Head of caudate nucleus (tissue), 42 donors: Measurements from ENCODE around the gene TMC6.

Experiments used
- DNase-seq, 42 donors: peaks; one replicate each; pipeline versions ENCODE4 v3.0.0 to v3.0.0-alpha.2; 2020 to 2021; ENCODE audit warnings: mixed read lengths in 7 of 42
- intact Hi-C: fragments of 100-400 bp; cut with DNase I; formaldehyde crosslinking; loops from one replicate; pipeline ENCODE4 v1.15.0; 2022

The TMC6 gene

DNA sequence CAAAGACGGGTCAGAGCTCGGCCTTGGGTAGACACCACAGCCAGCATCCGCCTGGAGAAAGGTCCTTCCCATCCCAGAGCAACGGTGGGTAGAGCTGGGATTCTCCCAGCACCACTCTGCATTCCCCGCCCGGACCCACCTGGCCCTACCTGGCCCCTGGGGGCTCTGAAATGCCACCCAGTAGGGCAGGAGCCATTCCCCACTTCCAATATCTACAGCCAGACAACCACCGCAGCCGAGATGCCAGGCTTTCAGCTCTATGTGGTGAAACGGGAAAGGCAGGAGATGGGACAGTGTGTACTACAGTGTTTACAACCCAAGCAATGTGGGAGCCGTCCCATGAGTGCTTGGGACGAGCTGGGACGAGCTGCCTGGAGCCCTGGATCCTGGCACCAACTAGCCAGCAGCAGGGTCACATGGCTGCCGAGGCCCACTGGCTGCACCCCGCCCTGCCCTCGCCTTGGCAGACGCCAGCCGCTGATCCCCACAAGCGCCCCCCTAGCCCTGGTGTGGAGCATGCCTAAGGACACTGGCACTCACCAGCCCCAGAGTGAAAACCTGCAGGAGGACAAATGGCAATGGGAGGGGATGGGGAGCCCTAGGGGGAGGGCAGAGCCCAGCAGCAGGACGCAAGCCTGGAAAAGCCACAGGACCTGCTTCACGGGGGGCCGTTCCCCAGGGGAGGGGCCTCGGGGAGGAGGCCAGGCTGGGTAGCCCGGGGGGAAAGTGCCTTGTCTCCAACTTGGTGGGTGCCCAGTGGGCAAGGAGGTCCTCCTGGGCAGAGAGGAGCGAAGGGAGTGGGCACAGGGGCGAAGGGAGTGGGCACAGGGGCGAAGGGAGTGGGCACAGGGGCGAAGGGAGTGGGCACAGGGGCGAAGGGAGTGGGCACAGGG lies 13.5 kb downstream of the TMC6 start:
- intact Hi-C loops: loop anchor here (1.0 to 5.0 kb wide), 3 partner anchors 13 to 122 kb away; partner anchors contain the start of gene TMC6
- DNase-seq: peak; percentile 85 to 98 (median 94)

GRCh38 chr17:78113804-78114785 lies 14.5 kb downstream of the TMC6 start:
- intact Hi-C loops: loop anchor here (5.0 kb wide), 2 partner anchors 63 to 123 kb away; no protein-coding TSS in a partner anchor
- DNase-seq: peak in 3 of 42 donors; percentile 14 to 57 (median 24)

DNA sequence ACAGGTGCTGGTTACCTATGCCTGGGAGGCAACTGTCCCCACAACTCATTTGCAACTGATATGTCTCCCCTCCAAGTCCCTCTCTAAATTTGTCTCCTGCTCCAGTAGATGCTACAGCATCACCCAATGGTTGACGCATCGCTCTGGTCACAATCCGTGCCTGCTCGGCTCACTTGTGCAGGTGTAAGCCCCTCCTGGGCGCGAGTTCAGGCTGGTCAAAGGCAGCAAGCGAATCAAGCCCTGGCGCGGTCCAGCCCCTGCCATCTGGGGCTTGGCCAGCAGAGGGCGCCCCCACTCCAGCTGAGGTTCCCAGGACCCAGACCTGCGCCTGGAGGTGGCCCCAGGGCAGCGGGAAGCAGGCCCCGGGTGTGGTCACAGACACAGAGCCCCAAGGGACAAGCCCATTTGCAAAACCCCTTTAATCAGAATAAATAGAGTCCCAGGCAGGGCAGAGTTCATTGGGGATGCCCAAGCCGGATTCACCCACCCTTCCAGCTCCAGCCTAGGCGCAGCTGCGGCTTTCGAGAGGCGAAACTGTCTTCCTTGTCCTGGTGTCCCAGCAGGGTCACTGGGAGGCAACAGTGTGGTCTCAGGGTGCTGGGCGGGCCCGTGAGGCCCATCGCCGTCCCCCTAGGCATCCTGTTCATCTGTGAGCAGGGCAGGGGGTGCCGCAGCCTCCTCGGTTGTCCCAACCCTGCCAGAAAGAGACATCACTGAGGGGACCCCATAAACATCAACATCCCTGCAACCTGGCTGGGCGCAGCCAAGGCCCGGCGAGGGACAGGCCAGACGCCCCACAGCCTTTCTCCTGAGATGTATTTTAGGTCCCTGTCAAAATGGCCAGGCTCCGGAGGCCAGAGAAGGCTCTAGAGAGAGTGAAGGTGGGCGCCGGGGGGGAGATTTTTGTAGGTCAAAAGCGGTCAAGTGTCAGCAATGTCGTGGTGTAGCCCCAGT lies 15.8 kb downstream of the TMC6 start:
- intact Hi-C loops: loop anchor here (5.0 kb wide), 2 partner anchors 65 to 125 kb away; no protein-coding TSS in a partner anchor
- peak; percentile 56 to 96 (median 86) for DNase-seq

DNA sequence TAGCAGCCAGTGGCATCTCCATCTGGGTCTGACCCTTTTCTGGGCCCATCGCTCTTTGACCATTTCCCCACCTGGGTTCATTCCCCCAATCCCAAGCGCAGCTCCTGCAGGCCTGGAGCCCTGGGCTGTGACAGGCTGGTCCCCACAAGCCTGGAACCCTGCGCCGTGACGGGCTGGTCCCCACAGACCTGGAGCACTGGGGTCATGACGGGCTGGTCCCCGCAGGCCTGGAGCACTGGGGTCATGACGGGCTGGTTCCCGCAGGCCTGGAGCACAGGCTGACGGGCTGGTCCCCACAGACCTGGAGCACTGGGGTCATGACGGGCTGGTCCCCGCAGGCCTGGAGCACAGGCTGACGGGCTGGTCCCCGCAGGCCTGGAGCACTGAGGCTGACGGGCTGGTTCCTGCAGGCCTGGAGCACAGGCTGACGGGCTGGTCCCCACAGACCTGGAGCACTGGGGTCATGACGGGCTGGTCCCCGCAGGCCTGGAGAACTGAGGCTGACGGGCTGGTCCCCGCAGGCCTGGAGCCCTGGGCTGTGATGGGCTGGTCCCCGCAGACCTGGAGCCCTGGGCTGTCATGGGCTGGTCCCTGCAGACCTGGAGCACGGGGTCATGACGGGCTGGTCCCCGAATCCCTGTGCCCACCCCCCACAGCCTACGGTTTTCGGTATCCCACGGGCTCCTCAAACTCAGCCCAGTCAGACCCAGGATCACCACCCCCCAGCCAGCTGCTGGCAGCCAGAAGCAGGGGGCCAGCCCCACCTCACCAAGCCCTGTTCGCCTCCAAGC lies 16.6 kb downstream of the TMC6 start:
- DNase-seq: peak in 2 of 42 donors; percentile 10 to 15
- intact Hi-C loops: loop anchor here (5.0 kb wide), 2 partner anchors 65 to 125 kb away; no protein-coding TSS in a partner anchor

DNA sequence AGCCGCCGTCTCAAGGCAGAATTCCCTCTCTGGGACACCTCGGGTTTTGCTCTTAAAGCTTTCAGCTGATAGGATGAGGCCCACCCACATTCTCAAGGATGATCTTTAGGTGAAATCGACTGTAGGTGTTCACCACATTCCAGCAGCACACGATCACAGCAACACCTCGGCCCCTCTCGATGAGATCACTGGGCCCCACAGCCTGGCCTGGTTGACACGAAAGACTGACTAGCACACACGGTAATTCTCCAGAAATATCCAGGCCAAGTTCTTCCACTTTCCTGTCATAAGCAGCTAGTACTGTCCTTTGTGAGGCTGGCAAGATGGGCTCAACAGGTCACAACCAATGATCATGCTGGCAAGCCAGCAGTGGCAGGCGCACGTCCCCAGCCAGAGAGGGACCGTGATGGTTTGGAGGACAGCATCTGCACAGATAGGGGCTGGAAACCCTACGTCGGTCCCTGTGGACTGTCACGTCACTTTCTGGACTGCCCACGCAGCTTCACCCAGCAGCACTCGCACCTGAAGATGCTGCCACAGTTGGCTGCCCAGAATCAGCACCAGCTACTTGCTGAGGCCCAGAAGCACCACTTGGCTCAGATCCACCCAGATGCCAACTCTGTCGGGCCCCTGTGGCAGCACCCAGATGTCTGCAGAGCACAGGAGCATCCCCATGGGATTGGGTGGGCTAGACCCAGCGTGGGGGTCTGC lies 17.4 kb downstream of the TMC6 start:
- intact Hi-C loops: loop anchor here (5.0 kb wide), 2 partner anchors 66 to 126 kb away; no protein-coding TSS in a partner anchor
- peak in 4 of 42 donors; percentile 12 to 52 (median 21) for DNase-seq

- peak in 7 of 42 donors; percentile 17 to 67 (median 51) for DNase-seq
- intact Hi-C loops: loop anchor here (5.0 kb wide), 2 partner anchors 67 to 127 kb away; no protein-coding TSS in a partner anchor
Measured at GRCh38 chr17:78110363-78111015, 18.1 kb downstream of the TMC6 start.

DNA sequence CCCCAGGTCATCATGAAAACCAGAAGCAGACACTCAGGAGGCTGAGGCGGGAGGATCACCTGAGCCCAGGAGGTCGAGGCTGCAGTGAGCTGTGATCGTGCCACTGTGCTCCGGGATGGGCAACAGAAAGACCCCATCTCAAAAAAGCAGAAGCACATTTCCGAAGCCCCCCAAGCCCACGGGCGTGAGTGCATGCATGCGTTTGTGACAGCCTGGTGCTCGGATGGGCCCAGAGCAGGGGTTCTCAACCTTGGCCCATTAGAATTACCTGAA lies 19.1 kb downstream of the TMC6 start:
- intact Hi-C loops: no loop called here
- DNase-seq: peak in 1 of 42 donors; percentile 6

GRCh38 chr17:78108726-78109488 lies 19.6 kb downstream of the TMC6 start:
- DNase-seq: peak in 7 of 42 donors; percentile 26 to 68 (median 52)
- intact Hi-C loops: no loop called here

DNA sequence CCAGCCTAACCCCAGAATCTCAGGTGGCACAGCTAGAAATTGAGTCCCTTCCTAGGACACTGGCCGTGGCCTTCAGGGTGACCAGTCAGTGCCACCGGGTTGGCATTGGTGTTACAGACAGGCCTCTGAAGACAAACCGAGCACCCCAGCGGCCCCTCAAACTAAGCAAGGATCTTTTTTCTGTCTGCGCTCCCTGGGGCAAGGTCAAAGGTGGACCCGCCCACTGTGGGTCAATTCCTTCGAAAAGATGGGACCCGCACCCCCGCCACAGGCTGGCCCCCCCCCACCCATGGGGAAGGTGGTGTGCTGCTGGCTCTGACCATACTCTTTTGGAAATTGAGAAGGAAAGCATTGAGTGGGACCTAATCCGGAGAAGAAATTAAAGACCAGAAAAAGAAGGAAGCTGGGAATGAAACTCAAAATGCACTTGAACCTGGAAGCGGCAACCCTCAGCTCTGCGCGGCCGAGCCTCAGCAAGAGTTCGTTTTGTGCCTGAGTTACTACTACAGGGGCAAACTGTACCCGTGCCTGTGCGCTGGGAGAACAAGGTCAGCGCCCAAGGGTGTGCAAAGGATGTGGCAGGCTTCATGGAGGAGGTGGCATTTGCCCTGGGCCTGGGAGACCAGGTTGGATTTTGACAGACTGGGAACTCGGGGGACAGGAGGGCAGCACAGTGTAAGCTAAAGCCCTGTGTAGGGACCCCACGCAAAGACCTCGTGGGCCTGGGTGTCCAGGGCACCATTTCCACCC lies 20.4 kb downstream of the TMC6 start:
- DNase-seq: peak in 3 of 42 donors; percentile 8 to 30 (median 12)
- intact Hi-C loops: no loop called here

DNA sequence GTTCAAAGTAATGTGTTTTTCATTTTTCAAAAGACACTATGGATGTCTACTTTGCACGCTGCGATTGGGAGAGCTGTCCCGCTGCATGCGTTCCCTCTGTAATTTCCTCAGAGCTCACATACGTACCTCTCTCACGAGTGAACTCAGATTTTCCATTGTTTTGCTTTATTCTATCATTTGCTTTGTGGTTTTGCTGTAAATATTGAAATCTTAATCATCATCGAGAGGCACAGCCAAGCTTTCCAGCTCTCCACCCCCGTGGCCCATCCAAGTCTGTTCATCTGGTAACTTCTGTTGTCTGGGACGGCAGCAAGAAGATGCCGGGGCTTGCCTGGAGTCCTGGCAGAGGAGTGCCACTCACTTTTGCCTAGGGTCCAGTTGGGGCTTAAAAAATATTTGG lies 21.1 kb downstream of the TMC6 start:
- intact Hi-C loops: no loop called here
- DNase-seq: peak in 1 of 42 donors; percentile 33

DNA sequence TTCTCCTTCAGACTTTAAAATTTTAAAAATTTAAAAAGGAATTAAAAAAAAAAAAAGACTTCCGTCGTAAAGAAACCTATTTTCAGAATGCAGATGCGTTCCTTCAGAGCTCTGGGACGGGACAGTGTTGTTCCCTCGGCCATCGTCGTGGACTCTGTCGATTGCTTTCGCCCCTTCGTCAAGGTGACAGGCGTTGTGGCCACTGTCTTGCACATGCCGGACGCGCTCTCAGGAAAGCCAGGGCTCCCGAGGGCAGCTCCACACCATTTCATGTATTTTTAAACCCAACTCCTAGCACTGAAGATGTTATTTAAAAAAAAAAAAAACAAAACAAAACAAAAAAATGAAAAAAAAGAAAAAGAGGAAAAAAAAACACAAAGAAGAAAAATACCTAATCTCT lies 22.3 kb downstream of the TMC6 start:
- DNase-seq: peak in 1 of 42 donors; percentile 12
- intact Hi-C loops: no loop called here

DNA sequence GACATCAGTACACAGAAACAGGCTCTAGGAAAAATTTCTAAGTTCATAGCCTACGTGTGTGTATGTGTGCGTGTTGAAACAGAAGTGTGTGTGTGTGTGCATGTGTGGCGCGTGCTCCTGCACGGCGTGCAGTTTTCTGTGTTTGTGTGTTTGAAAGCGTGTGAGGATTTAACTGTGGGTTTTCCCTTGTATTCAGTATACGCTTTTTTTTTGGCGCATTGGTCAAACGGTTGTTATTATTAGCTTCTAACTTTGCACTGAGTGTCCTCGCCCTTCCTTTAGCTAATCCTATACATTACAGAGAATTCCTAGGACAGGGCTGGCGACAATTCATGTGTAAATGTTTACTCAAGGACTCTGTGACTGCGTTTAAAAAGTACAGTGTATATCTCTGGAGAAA lies 23.0 kb downstream of the TMC6 start:
- DNase-seq: no peak
- intact Hi-C loops: no loop called here

DNA sequence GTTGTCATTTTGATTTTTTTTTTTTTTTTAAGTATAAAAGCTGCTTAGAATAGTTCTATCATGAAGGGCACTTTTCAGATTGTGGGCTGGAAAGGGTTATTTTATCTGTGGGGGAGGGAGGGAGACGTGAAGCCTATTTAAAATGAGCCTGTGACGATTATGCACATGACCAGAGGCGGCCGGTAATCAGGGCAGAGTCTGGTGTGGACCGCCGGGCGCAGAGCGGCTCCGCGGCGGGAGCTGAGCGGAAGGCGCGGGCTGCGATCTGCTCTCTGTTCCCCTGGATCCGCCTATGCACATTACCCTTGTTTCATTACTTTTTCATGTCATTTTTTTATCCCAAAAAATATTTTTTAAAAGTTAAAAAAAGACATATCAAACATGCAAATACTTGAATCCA lies 23.5 kb downstream of the TMC6 start:
- DNase-seq: no peak
- intact Hi-C loops: no loop called here

GRCh38 chr17:78104540-78104941 lies 24.0 kb downstream of the TMC6 start:
- no peak for DNase-seq
- intact Hi-C loops: no loop called here

DNA sequence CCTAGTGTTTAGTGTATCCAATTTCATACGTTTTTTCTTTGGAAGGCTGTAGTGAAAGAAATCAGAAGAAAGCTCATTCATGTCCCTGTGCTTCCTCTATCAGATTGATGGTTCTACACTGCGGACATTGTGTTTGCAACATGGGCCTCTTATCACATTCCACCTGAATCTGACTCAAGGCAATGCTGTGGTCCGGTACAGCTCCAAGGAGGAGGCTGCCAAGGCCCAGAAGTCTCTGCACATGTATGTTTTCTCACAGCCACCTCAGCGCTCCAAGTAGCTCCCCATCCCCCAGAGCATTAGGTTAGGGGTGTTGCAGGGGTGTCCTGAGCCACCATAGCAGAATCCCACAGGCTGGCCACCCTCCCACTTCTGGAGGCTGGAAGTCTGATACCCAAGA lies 25.2 kb downstream of the TMC6 start:
- peak in 2 of 42 donors; percentile 3 to 11 for DNase-seq
- intact Hi-C loops: no loop called here
